HCT116 (cell line): ENCODE data around the gene CALM3. TPM values are rescaled to one million over a fixed set of nuclear protein-coding genes. Genes with fewer than 3 reads are reported as not detected.

Source experiments
- ATAC-seq: fragments of 200-7000 bp; cut with Tn5 transposase; 2 replicates; pipeline ENCODE4 v1.9.1; 2020; ENCODE audit warnings: mild to moderate bottlenecking, moderate library complexity
- BruUV-seq: library from RNA; stranded (reverse); fragments of 400-500 nt; replicated peaks from 2 replicates; lab custom pipeline; 2021; lab: Mats Ljungman, UMichigan
- CTCF ChIA-PET: fragments of 300-600 bp; sonication (Branson Sonifier 250); formaldehyde crosslinking; loops from one replicate; lab custom pipeline; 2021; ENCODE audit warnings: antibody characterized with exemption; lab: Charles Lee
- POLR2A ChIA-PET: fragments of 300-600, 350-600 bp; sonication (Branson Sonifier 250); formaldehyde crosslinking; loops from one replicate; lab custom pipeline; 2021; ENCODE audit warnings: antibody characterized with exemption; lab: Charles Lee
- RAD21 ChIA-PET, 2 experiments: fragments of 300-600 bp; sonication (Branson Sonifier 250); formaldehyde crosslinking; loops; one replicate each; lab custom pipeline; 2023; ENCODE audit warnings: low total read pairs in 2 of 2; ENCODE audit not compliant: uncharacterized antibody in 2 of 2, unreplicated experiment in 2 of 2, low non-redundant PET in 1 of 2; lab: Charles Lee
- DNase-seq: peaks from one replicate; pipeline ENCODE4 v3.0.0-alpha.2; 2010; ENCODE audit warnings: low read depth, low spot score
- H2AFZ ChIP-seq: fragments of 200-600 bp; shearing (Covaris generic), sonication (generic); 2 replicates; pipeline ENCODE4 v1.6.1; 2017; ENCODE audit warnings: low read depth, mixed run types, mixed read lengths, antibody characterized with exemption, low read length; ENCODE audit not compliant: poor library complexity, severe bottlenecking
- H3K27ac ChIP-seq: 2 replicates; pipeline ENCODE4 v1.5.1; 2012; ENCODE audit warnings: low read depth, low read length
- H3K27me3 ChIP-seq: fragments of 200-600 bp; sonication (generic); 2 replicates; pipeline ENCODE4 v1.6.1; 2016; ENCODE audit warnings: mixed run types, low read length, mixed read lengths; ENCODE audit not compliant: insufficient read depth
- H3K36me3 ChIP-seq, 2 experiments: fragments of 200-500 bp in 1 of 2; fragments of 200-600 bp in 1 of 2; sonication (Bioruptor generic) in 1 of 2; sonication (generic) in 1 of 2; 2 replicates each; pipeline versions ENCODE4 v1.5.1 to v1.6.1; 2014 to 2016; ENCODE audit warnings: low read length in 2 of 2, inconsistent platforms in 1 of 2, mixed read lengths in 1 of 2, mixed run types in 1 of 2; ENCODE audit not compliant: insufficient read depth in 2 of 2, control insufficient read depth in 1 of 2
- H3K4me1 ChIP-seq, 2 experiments: fragments of 200-600 bp in 1 of 2; sonication (generic) in 1 of 2; 2 replicates each; pipeline versions ENCODE4 v1.5.1 to v1.6.1; 2012 to 2017; ENCODE audit warnings: low read length in 2 of 2, inconsistent platforms in 1 of 2, mild to moderate bottlenecking in 1 of 2, mixed read lengths in 1 of 2, mixed run types in 1 of 2, moderate library complexity in 1 of 2; ENCODE audit not compliant: insufficient read depth in 2 of 2, control insufficient read depth in 1 of 2
- H3K4me2 ChIP-seq: fragments of 200-600 bp; sonication (generic); 2 replicates; pipeline ENCODE4 v1.6.1; 2017; ENCODE audit warnings: mixed run types, low read length, mixed read lengths
- H3K4me3 ChIP-seq, 2 experiments: fragments of 200-600 bp in 1 of 2; sonication (generic) in 1 of 2; replicated peaks in 1 of 2; 2 replicates each; pipeline ENCODE4 v1.5.1; 2011 to 2016; ENCODE audit warnings: low read length in 2 of 2, control low read depth in 1 of 2, low read depth in 1 of 2, mild to moderate bottlenecking in 1 of 2, mixed read lengths in 1 of 2, mixed run types in 1 of 2
- H3K79me2 ChIP-seq: fragments of 200-600 bp; sonication (generic); 2 replicates; pipeline ENCODE4 v1.6.1; 2017; ENCODE audit warnings: mild to moderate bottlenecking, mixed run types, low read length, moderate library complexity, mixed read lengths; ENCODE audit not compliant: insufficient read depth
- H3K9ac ChIP-seq: fragments of 200-600 bp; sonication (generic); 2 replicates; pipeline ENCODE4 v1.6.1; 2016; ENCODE audit warnings: low read length, mixed read lengths
- H3K9me2 ChIP-seq: fragments of 200-600 bp; sonication (generic), shearing (Covaris generic); 2 replicates; pipeline ENCODE4 v1.6.1; 2017; ENCODE audit warnings: mixed run types, mild to moderate bottlenecking, moderate library complexity; ENCODE audit not compliant: insufficient read depth
- H3K9me3 ChIP-seq, 2 experiments: fragments of 200-500 bp in 1 of 2; fragments of 200-600 bp in 1 of 2; sonication (Bioruptor generic) in 1 of 2; sonication (generic) in 1 of 2; 2 replicates each; pipeline ENCODE4 v1.6.1; 2014 to 2017; ENCODE audit warnings: low read length in 2 of 2, mixed read lengths in 2 of 2, inconsistent platforms in 1 of 2, low read depth in 1 of 2, mild to moderate bottlenecking in 1 of 2, mixed run types in 1 of 2, moderate library complexity in 1 of 2; ENCODE audit not compliant: control insufficient read depth in 1 of 2, insufficient read depth in 1 of 2
- H4K20me1 ChIP-seq: fragments of 200-600 bp; sonication (generic), shearing (Covaris generic); 2 replicates; pipeline ENCODE4 v1.6.1; 2017; ENCODE audit warnings: mixed run types, mild to moderate bottlenecking, moderate library complexity; ENCODE audit not compliant: insufficient read depth
- EGR1 ChIP-seq: IDR thresholded peaks from 2 replicates; pipeline ENCODE4 v1.6.1; 2012; ENCODE audit warnings: low read depth
- JUND ChIP-seq: IDR thresholded peaks from 2 replicates; pipeline ENCODE4 v1.6.1; 2012
- MAX ChIP-seq: IDR thresholded peaks from 2 replicates; pipeline ENCODE4 v1.6.1; 2012
- POLR2AphosphoS5 ChIP-seq: IDR thresholded peaks from 2 replicates; pipeline ENCODE4 v1.6.1; 2011; ENCODE audit warnings: mild to moderate bottlenecking, low read depth, low read length, moderate library complexity
- REST ChIP-seq: IDR thresholded peaks from 2 replicates; pipeline ENCODE4 v1.6.1; 2012; ENCODE audit warnings: low read depth
- TCF7L2 ChIP-seq: IDR thresholded peaks from 2 replicates; pipeline ENCODE4 v1.7.0; 2011; ENCODE audit warnings: borderline replicate concordance, inconsistent platforms; ENCODE audit not compliant: insufficient read depth, insufficient read length; ENCODE audit errors: extremely low read depth
- YY1 ChIP-seq: IDR thresholded peaks from 2 replicates; pipeline ENCODE4 v1.6.1; 2011; ENCODE audit warnings: low read length, low read depth, moderate library complexity, mild to moderate bottlenecking; ENCODE audit not compliant: insufficient replicate concordance; ENCODE audit errors: extremely low read depth
- intact Hi-C: fragments of 100-400 bp; cut with micrococcal nuclease; formaldehyde crosslinking; loops from 2 replicates; pipeline ENCODE4 v1.10.0; 2022
- total RNA-seq: library from RNA; stranded (reverse); gene quantifications from one replicate; pipeline ENCODE4 v1.2.1, GENCODE V29; 2021; ENCODE audit not compliant: unreplicated experiment

The CALM3 gene
- total RNA-seq, 1 experiment from 2014 or later = 335 TPM

GRCh38 chr19:46623915-46624502 is 22.9 kb downstream of the CALM3 start:
- ChIA-PET CTCF (interaction anchor here (1.0 to 3.1 kb wide), 2 partner anchors 10 to 38 kb away, joined by 3 to 11 read pairs; no protein-coding TSS in a partner anchor), POLR2A (no interaction called here)
- ATAC-seq = no peak

More at GRCh38 chr19:46623915-46624502, 22.9 kb downstream of the CALM3 start:
- no peaks in the 10 kb centered on the region for H3K9me2 ChIP-seq
- no peak overlapping the region for H2AFZ ChIP-seq
- H3K4me1 ChIP-seq = peaks cover 0 to 17% of the 10 kb centered on the region in 2 experiments; a peak in 3 of 4 replicates
- no peaks in the 10 kb centered on the region for H3K79me2 ChIP-seq
- no TSS peak for BruUV-seq
- RAD21 ChIA-PET = no interaction called here
- H3K4me3 ChIP-seq = no peak overlapping the region
- no peaks in the 10 kb centered on the region for H3K9me3 ChIP-seq
- H3K36me3 ChIP-seq = no peaks in the 10 kb centered on the region
- H4K20me1 ChIP-seq = no peaks in the 10 kb centered on the region
- intact Hi-C loops = no loop called here
- no peaks in the 10 kb centered on the region for H3K27me3 ChIP-seq
- TF ChIP-seq EGR1 (no peak), REST (no peak), POLR2AphosphoS5 (no peak), MAX (no peak), TCF7L2 (no peak), JUND (no peak), YY1 (no peak)
- H3K27ac ChIP-seq = no peak overlapping the region
- no peak for DNase-seq
- no peak overlapping the region for H3K4me2 ChIP-seq
- no peak overlapping the region for H3K9ac ChIP-seq
